ENCODE data around the gene NEU4.
A peak's percentile ranks its signal among the peaks of the same experiment; 100 is the strongest.

NEU4 gene

GRCh38 chr2:241853651-241854341 is 44.8 kb downstream of the NEU4 start:
- DNase-seq (ENCODE audit: low read depth): no peak

GRCh38 chr2:241854342-241855244 is 45.6 kb downstream of the NEU4 start:
- DNase-seq (ENCODE audit: low read depth): no peak

GRCh38 chr2:241855245-241855887 is 46.4 kb downstream of the NEU4 start:
- DNase-seq (ENCODE audit: low read depth): no peak

GRCh38 chr2:241855888-241856422 is 47.0 kb downstream of the NEU4 start:
- no peak for DNase-seq (ENCODE audit: low read depth)

- DNase-seq (ENCODE audit: low read depth): no peak
Measured at GRCh38 chr2:241857041-241857541, 48.1 kb downstream of the NEU4 start.

- no peak for DNase-seq (ENCODE audit: low read depth)
Measured at GRCh38 chr2:241857572-241858121, 48.7 kb downstream of the NEU4 start.

GRCh38 chr2:241858206-241859016 is 49.4 kb downstream of the NEU4 start, which contains the start of gene PDCD1:
TSS of gene PDCD1 (minus strand) at chr2:241858894. CDS start at chr2:241858838, 56 bp downstream.
- DNase-seq (ENCODE audit: low read depth): no peak

- DNase-seq (ENCODE audit: low read depth): no peak
Measured at GRCh38 chr2:241859017-241859435, 50.0 kb downstream of the NEU4 start.

- DNase-seq (ENCODE audit: low read depth): peak; percentile 24
Measured at GRCh38 chr2:241859436-241860183, 50.6 kb downstream of the NEU4 start.

- DNase-seq (ENCODE audit: low read depth): no peak
Measured at GRCh38 chr2:241860184-241861078, 51.4 kb downstream of the NEU4 start.

- DNase-seq (ENCODE audit: low read depth): no peak
Measured at GRCh38 chr2:241861264-241861663, 52.3 kb downstream of the NEU4 start.

GRCh38 chr2:241862093-241862492 is 53.1 kb downstream of the NEU4 start:
- no peak for DNase-seq (ENCODE audit: low read depth)

GRCh38 chr2:241862775-241863535 is 54.0 kb downstream of the NEU4 start:
- DNase-seq (ENCODE audit: low read depth): no peak

- no peak for DNase-seq (ENCODE audit: low read depth)
Measured at GRCh38 chr2:241863536-241863954, 54.6 kb downstream of the NEU4 start.

- DNase-seq (ENCODE audit: low read depth): no peak
Measured at GRCh38 chr2:241864168-241864849, 55.3 kb downstream of the NEU4 start.

- no peak for DNase-seq (ENCODE audit: low read depth)
Measured at GRCh38 chr2:241864850-241865213, 55.8 kb downstream of the NEU4 start.

- no peak for DNase-seq (ENCODE audit: low read depth)
Measured at GRCh38 chr2:241865416-241865956, 56.5 kb downstream of the NEU4 start.

Measured in stimulated activated CD8-positive, alpha-beta memory T cell treated with anti-CD3 and anti-CD28 coated beads, Interleukin-15, amount 100 ng/mL, for 1 hour (primary cell).